ENCODE measurements around the gene CPEB4. TPM values are rescaled to one million over a fixed set of nuclear protein-coding genes. Genes with fewer than 3 reads are reported as not detected.

The CPEB4 gene
- total RNA-seq, 1 experiment from 2014 or later, result 86.7 TPM

- CTCF ChIA-PET, result interaction anchor here (0.6 to 3.1 kb wide), 8 partner anchors 10 to 308 kb away, joined by 3 to 13 read pairs (median 4); no protein-coding TSS in a partner anchor
- no peak for TF ChIP-seq CTCF (IDR thresholded peaks at IDR 0.05; ENCODE audit: unreplicated experiment)
- peaks cover 41% of the 10 kb centered on the region for H3K4me1 Mint-ChIP-seq (ENCODE audit: insufficient read depth, unreplicated experiment)
- no peak overlapping the region for H3K27ac Mint-ChIP-seq (ENCODE audit: low read depth, unreplicated experiment)
- no peak overlapping the region for H3K4me3 Mint-ChIP-seq (ENCODE audit: unreplicated experiment)
- no peak for DNase-seq (ENCODE audit: unreplicated experiment)
- intact Hi-C loops (cut with micrococcal nuclease), result no loop called here
- peaks cover 44% of the 10 kb centered on the region for H3K36me3 Mint-ChIP-seq (ENCODE audit: insufficient read depth, unreplicated experiment)
- POLR2A ChIA-PET, result interaction anchor here (0.7 to 2.0 kb wide), 6 partner anchors 13 to 181 kb away, joined by 3 to 10 read pairs (median 4); no protein-coding TSS in a partner anchor
- no TSS peak for BruUV-seq (replicated peaks)
- H3K27me3 Mint-ChIP-seq (ENCODE audit: insufficient read depth, unreplicated experiment), result no peaks in the 10 kb centered on the region
- no peaks in the 10 kb centered on the region for H3K9me3 Mint-ChIP-seq (ENCODE audit: unreplicated experiment)
Measured at GRCh38 chr5:173923218-173924095, 35.3 kb downstream of the CPEB4 start.

- POLR2A ChIA-PET, result interaction anchor here (0.6 to 2.8 kb wide), 12 partner anchors 12 to 308 kb away, joined by 3 to 13 read pairs (median 7); partner anchors contain the start of genes BOD1 and CPEB4
Measured at GRCh38 chr5:173924899-173925298, 36.8 kb downstream of the CPEB4 start.

DNA sequence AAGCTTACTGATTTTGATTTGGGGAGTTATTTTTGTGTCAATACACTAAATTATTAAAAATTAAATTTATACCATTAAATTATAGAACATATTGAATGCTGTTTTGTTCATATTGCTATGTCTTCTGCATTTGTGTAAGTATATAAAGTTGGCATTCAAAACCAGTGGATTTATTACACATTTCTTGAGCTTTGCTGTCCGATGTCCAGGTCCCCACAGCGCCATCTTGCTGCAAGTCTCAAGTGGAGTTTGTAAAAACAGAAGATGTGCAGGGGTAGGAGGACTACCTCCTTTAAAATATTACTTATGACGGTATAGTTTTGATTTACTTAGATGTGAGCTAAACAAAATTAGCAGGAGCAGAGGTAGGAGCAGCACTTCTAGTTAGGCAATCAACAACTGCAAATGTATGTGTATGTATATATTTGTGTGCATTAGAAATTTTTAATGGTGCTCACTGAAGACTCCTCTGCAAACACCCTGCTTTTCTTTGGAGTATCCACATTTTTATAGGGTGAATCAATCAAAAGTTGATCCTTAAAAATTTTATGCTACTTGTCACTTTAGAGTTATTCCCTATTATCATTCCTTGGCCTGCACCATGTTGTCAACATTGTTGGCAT is 37.4 kb downstream of the CPEB4 start:
- no TSS peak for BruUV-seq (replicated peaks)
- ChIA-PET POLR2A (interaction anchor here (0.6 to 2.8 kb wide), 10 partner anchors 11 to 309 kb away, joined by 3 to 13 read pairs (median 8); partner anchors contain the start of genes BOD1 and CPEB4), CTCF (interaction anchor here (0.6 to 3.1 kb wide), 45 partner anchors 8 to 724 kb away, joined by 3 to 14 read pairs (median 4); partner anchors contain the start of gene BOD1)
- H3K4me1 Mint-ChIP-seq (ENCODE audit: insufficient read depth, unreplicated experiment), result peaks cover 47% of the 10 kb centered on the region
- intact Hi-C loops (cut with micrococcal nuclease), result loop anchor here (1.0 to 5.0 kb wide), 2 partner anchors 38 to 306 kb away; partner anchors contain the start of gene CPEB4
- no peaks in the 10 kb centered on the region for H3K9me3 Mint-ChIP-seq (ENCODE audit: unreplicated experiment)
- peaks cover 54% of the 10 kb centered on the region for H3K36me3 Mint-ChIP-seq (ENCODE audit: insufficient read depth, unreplicated experiment)
- peak; percentile 66 for TF ChIP-seq CTCF (IDR thresholded peaks at IDR 0.05; ENCODE audit: unreplicated experiment)
- no peak overlapping the region for H3K4me3 Mint-ChIP-seq (ENCODE audit: unreplicated experiment)
- no peak overlapping the region for H3K27ac Mint-ChIP-seq (ENCODE audit: low read depth, unreplicated experiment)
- no peaks in the 10 kb centered on the region for H3K27me3 Mint-ChIP-seq (ENCODE audit: insufficient read depth, unreplicated experiment)
- DNase-seq (ENCODE audit: unreplicated experiment), result peak; percentile 77

More at GRCh38 chr5:173924899-173925298, 36.8 kb downstream of the CPEB4 start:
- Mint-ChIP-seq H3K27me3 (ENCODE audit: insufficient read depth, unreplicated experiment) (no peaks in the 10 kb centered on the region), H3K27ac (ENCODE audit: low read depth, unreplicated experiment) (no peak overlapping the region), H3K9me3 (ENCODE audit: unreplicated experiment) (no peaks in the 10 kb centered on the region), H3K4me1 (ENCODE audit: insufficient read depth, unreplicated experiment) (peaks cover 47% of the 10 kb centered on the region), H3K36me3 (ENCODE audit: insufficient read depth, unreplicated experiment) (peaks cover 54% of the 10 kb centered on the region), H3K4me3 (ENCODE audit: unreplicated experiment) (no peak overlapping the region)
- CTCF ChIA-PET, result interaction anchor here (0.6 to 3.1 kb wide), 42 partner anchors 8 to 723 kb away, joined by 3 to 14 read pairs (median 4); partner anchors contain the start of gene BOD1
- intact Hi-C loops (cut with micrococcal nuclease), result loop anchor here (1.0 to 5.0 kb wide), 2 partner anchors 38 to 306 kb away; partner anchors contain the start of gene CPEB4
- DNase-seq (ENCODE audit: unreplicated experiment), result no peak
- no peak for TF ChIP-seq CTCF (IDR thresholded peaks at IDR 0.05; ENCODE audit: unreplicated experiment)
- no TSS peak for BruUV-seq (replicated peaks)

Data from MCF 10A (cell line).